Peyer's patch (tissue), 4 donors: ENCODE measurements around the gene UBE2Q2. TPM values are rescaled to one million over a fixed set of nuclear protein-coding genes. Genes with fewer than 3 reads are reported as not detected.

ENCODE experiments used
- DNase-seq, 3 donors: peaks; one replicate each; pipeline ENCODE4 v3.0.0-alpha.2; 2017 to 2019
- H3K27ac ChIP-seq, 4 donors: fragments of 200-600 bp; sonication (generic); one replicate each; pipeline ENCODE4 v1.5.1; 2016 to 2019
- H3K27me3 ChIP-seq, 2 donors: fragments of 200-600 bp; sonication (generic); one replicate each; pipeline ENCODE4 v1.5.1; 2019
- H3K36me3 ChIP-seq, 3 donors: fragments of 200-600 bp; sonication (generic); one replicate each; pipeline ENCODE4 v1.5.1; 2016 to 2019
- H3K4me1 ChIP-seq, 4 donors: fragments of 200-600 bp; sonication (generic); one replicate each; pipeline ENCODE4 v1.5.1; 2016 to 2019
- H3K4me3 ChIP-seq, 4 donors: fragments of 200-600 bp; sonication (generic); 1 replicate in 3 of 4; 2 replicates in 1 of 4; pipeline ENCODE4 v1.5.1; 2016 to 2019; ENCODE audit warnings: mild to moderate bottlenecking in 1 of 4
- H3K9me3 ChIP-seq, 4 donors: fragments of 200-600 bp; sonication (generic); one replicate each; pipeline ENCODE4 v1.5.1; 2016 to 2019; ENCODE audit warnings: mild to moderate bottlenecking in 1 of 4
- POLR2A ChIP-seq, 2 donors: fragments of 450-650 bp; IDR thresholded peaks; one replicate each; pipeline ENCODE4 v1.5.1; 2017; ENCODE audit warnings: antibody characterized with exemption in 2 of 2, mild to moderate bottlenecking in 2 of 2, moderate library complexity in 2 of 2
- small RNA-seq, 2 donors: library from RNA; depleted of rRNA; stranded (forward); fragments of <200 nt; gene quantifications; one replicate each; pipeline ENCODE3, GENCODE V24; 2016
- total RNA-seq, 4 donors: library from RNA; depleted of rRNA; stranded (reverse); fragments of >200 nt; gene quantifications; one replicate each; pipeline ENCODE4 v1.1.0, GENCODE V29; 2016
- TF ChIP-seq, protein P1 (sequence below), 6 experiments: fragments of 450-650 bp in 4 of 6; fragments of 200-600 bp in 2 of 6; sonication (generic) in 1 of 6; IDR thresholded peaks; one replicate each; pipeline ENCODE4 v1.5.1; 2017 to 2019; ENCODE audit warnings: antibody characterized with exemption in 6 of 6, mild to moderate bottlenecking in 3 of 6, moderate library complexity in 1 of 6

Gene UBE2Q2
- total RNA-seq, 4 donors from 2014 or later = 9.3 to 52.0 (median 12.2) TPM

GRCh38 chr15:75943246-75943645 lies 100.0 kb downstream of the UBE2Q2 start:
- Histone ChIP-seq H3K27ac (no peak overlapping the region), H3K4me3 (no peak overlapping the region), H3K9me3 (no peaks in the 10 kb centered on the region), H3K4me1 (no peaks in the 10 kb centered on the region), H3K27me3 (no peaks in the 10 kb centered on the region), H3K36me3 (no peaks in the 10 kb centered on the region)
- DNase-seq = no peak
- TF ChIP-seq, protein P1, sequence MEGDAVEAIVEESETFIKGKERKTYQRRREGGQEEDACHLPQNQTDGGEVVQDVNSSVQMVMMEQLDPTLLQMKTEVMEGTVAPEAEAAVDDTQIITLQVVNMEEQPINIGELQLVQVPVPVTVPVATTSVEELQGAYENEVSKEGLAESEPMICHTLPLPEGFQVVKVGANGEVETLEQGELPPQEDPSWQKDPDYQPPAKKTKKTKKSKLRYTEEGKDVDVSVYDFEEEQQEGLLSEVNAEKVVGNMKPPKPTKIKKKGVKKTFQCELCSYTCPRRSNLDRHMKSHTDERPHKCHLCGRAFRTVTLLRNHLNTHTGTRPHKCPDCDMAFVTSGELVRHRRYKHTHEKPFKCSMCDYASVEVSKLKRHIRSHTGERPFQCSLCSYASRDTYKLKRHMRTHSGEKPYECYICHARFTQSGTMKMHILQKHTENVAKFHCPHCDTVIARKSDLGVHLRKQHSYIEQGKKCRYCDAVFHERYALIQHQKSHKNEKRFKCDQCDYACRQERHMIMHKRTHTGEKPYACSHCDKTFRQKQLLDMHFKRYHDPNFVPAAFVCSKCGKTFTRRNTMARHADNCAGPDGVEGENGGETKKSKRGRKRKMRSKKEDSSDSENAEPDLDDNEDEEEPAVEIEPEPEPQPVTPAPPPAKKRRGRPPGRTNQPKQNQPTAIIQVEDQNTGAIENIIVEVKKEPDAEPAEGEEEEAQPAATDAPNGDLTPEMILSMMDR (IDR thresholded peaks at IDR 0.05) = no peak
- no peak for TF ChIP-seq POLR2A (IDR thresholded peaks at IDR 0.05)

- DNase-seq = no peak
- H3K27me3 ChIP-seq = no peaks in the 10 kb centered on the region
- no peak for TF ChIP-seq POLR2A (IDR thresholded peaks at IDR 0.05)
- TF ChIP-seq, protein P1 (IDR thresholded peaks at IDR 0.05) = no peak
- no peaks in the 10 kb centered on the region for H3K4me1 ChIP-seq
- H3K36me3 ChIP-seq = no peaks in the 10 kb centered on the region
- no peak overlapping the region for H3K27ac ChIP-seq
- no peak overlapping the region for H3K4me3 ChIP-seq
- no peaks in the 10 kb centered on the region for H3K9me3 ChIP-seq
Observed at GRCh38 chr15:75943713-75944215, 100.5 kb downstream of the UBE2Q2 start.

DNA sequence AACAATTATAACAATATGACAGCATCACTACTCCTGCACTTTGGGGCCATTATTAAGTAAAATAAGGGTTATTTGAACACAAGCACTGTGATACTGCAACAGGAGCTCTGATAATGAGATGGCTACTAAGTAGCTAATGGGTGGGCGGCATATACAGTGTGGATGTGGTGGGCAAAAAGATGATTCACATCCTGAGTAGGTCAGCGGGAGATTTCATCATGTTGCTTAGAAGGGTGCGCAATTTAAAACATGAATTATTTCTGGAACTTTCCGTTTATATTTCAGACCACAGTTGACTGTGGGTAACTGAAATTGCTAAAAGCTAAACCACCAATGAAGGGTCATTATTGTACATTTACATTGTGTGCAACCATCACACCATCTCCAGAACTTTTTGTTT lies 102.7 kb downstream of the UBE2Q2 start:
- no peak for DNase-seq
- Histone ChIP-seq H3K4me3 (no peak overlapping the region), H3K9me3 (no peaks in the 10 kb centered on the region), H3K4me1 (no peaks in the 10 kb centered on the region), H3K36me3 (no peaks in the 10 kb centered on the region), H3K27ac (no peak overlapping the region), H3K27me3 (no peaks in the 10 kb centered on the region)
- no peak for TF ChIP-seq POLR2A (IDR thresholded peaks at IDR 0.05)
- TF ChIP-seq, protein P1 (IDR thresholded peaks at IDR 0.05) = no peak

DNA sequence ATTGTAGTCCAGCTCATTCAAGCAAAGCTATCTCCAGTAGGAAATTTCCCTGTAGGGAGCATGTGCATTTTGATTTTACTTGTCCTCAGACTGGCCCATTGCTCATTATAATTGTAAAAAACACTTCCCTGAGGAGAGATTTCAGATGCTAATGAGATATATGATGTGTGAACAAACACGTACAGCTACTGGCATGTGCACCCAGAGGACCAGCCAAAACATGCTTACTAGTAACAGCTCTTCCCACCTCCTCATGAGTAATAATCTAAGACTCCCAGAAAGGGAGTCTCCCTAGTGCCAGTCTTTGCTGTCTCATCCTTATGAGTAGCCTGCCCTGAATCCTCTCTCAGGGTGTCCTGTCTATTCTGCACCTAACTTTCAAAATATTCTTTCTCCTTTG lies 103.8 kb downstream of the UBE2Q2 start:
- TF ChIP-seq POLR2A (IDR thresholded peaks at IDR 0.05) = no peak
- TF ChIP-seq, protein P1 (IDR thresholded peaks at IDR 0.05) = no peak
- no peak overlapping the region for H3K27ac ChIP-seq
- H3K27me3 ChIP-seq = no peaks in the 10 kb centered on the region
- DNase-seq = no peak
- no peak overlapping the region for H3K4me3 ChIP-seq
- H3K4me1 ChIP-seq = no peaks in the 10 kb centered on the region
- no peaks in the 10 kb centered on the region for H3K36me3 ChIP-seq
- H3K9me3 ChIP-seq = no peaks in the 10 kb centered on the region

- Histone ChIP-seq H3K27me3 (no peaks in the 10 kb centered on the region), H3K9me3 (no peaks in the 10 kb centered on the region), H3K27ac (no peak overlapping the region), H3K36me3 (no peaks in the 10 kb centered on the region), H3K4me1 (no peaks in the 10 kb centered on the region), H3K4me3 (no peak overlapping the region)
- TF ChIP-seq, protein P1 (IDR thresholded peaks at IDR 0.05) = no peak
- TF ChIP-seq POLR2A (IDR thresholded peaks at IDR 0.05) = no peak
- DNase-seq = no peak
Observed at GRCh38 chr15:75948761-75949296, 105.6 kb downstream of the UBE2Q2 start.

Small RNAs within 50 kb of the gene (small RNA-seq; reads per million reads assigned to genes)
- 0 reads per million in 2 donors for gene RN7SL510P

Other genes starting within 250 kb of the UBE2Q2 start
- gene SNUPN, start 217.7 kb upstream of the UBE2Q2 start, total RNA-seq = 10 to 100 TPM; 11.5 to 32.2 (median 17.4) TPM
- gene IMP3, start 203.2 kb upstream of the UBE2Q2 start, total RNA-seq = 100 to 1,000 TPM in 3 of 4 donors, 10 to 100 TPM in 1; 96.8 to 133 (median 124) TPM
- 10 to 100 TPM; 35.5 to 53.7 (median 49.5) TPM for gene SNX33, start 195.5 kb upstream of the UBE2Q2 start, total RNA-seq
- gene CSPG4, start 130.6 kb upstream of the UBE2Q2 start, total RNA-seq = 10 to 100 TPM in 1 of 4 donors, 1 to 10 TPM in 3; 2.8 to 15.7 (median 6.3) TPM
- 10 to 100 TPM in 3 of 4 donors, 1 to 10 TPM in 1; 8.3 to 21.4 (median 19.4) TPM for gene FBXO22, start 60.4 kb downstream of the UBE2Q2 start, total RNA-seq
- gene NRG4, start 169.0 kb downstream of the UBE2Q2 start, total RNA-seq = not detected
- gene TMEM266, start 216.5 kb downstream of the UBE2Q2 start, total RNA-seq = not detected